ENCODE data around the gene ZNF497.

GRCh38 chr19:58407658-58408151 lies 45.2 kb upstream of the ZNF497 start:
- TF ChIP-seq CTCF (IDR thresholded peaks at IDR 0.05 in 8 of 11, conservative IDR thresholded peaks at IDR 0.05 in 3 of 11): no peak
- no peak for TF ChIP-seq POLR2AphosphoS5 (IDR thresholded peaks at IDR 0.05)
